Brain microvascular endothelial cell (primary cell): ENCODE measurements around the gene APLF.
"Not testable (repeated sequence)": the region's sequence is repeated elsewhere in the genome, so short reads cannot be mapped to it uniquely, and the experiment has no call there.

Experiments
- DNase-seq: peaks from one replicate; pipeline ENCODE4 v3.0.0-alpha.2; 2020
- H3K27ac ChIP-seq: fragments of 250-450 bp; sonication (Bioruptor Pico); 2 replicates; pipeline ENCODE4 v1.5.1; 2020; ENCODE audit warnings: mild to moderate bottlenecking, moderate library complexity
- H3K27me3 ChIP-seq: fragments of 250-450 bp; sonication (Bioruptor Pico); replicated peaks from 2 replicates; pipeline ENCODE4 v1.5.1; 2020; ENCODE audit warnings: mild to moderate bottlenecking
- H3K36me3 ChIP-seq: fragments of 250-450 bp; sonication (Bioruptor Pico); replicated peaks from 2 replicates; pipeline ENCODE4 v1.5.1; 2020; ENCODE audit warnings: mild to moderate bottlenecking
- H3K4me3 ChIP-seq: 2 replicates; pipeline ENCODE4 v1.5.1; 2011; ENCODE audit warnings: low read depth, mild to moderate bottlenecking, control low read depth, low read length, moderate library complexity
- in situ Hi-C: cut with HindIII; loops from 2 replicates; pipeline ENCODE4 v1.10.0; 2017; ENCODE audit warnings: low sequenced_read_pairs, low pct_ligation_motif_present
- TF ChIP-seq, protein P1 (sequence below): IDR thresholded peaks from 2 replicates; pipeline ENCODE4 v1.5.1; 2011; ENCODE audit warnings: low read depth, mild to moderate bottlenecking, moderate library complexity, low read length, control low read depth, inconsistent platforms; ENCODE audit errors: missing control alignments

Gene APLF

DNA sequence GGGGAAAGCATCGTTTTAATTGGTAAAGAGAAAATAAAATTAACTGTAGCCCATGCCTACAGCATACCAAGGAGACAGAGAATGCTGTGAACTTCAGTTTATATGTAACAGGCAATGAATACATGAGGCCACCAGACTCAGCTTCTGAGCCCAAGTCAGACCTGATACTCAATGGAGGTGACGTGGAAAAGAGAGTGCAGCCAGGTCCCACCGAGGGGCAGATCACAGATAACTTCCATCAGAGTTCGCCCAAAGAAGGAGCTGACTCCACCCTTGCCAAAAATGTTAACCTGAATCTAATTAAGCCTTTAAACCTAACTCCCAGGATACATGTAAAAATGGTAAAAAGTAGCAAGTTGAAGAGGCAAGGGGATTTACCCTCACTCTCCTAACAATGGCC is 123.8 kb downstream of the APLF start:
- Histone ChIP-seq H3K27ac (no peak overlapping the region), H3K27me3 (no peaks in the 10 kb centered on the region), H3K4me3 (no peak overlapping the region), H3K36me3 (no peaks in the 10 kb centered on the region)
- TF ChIP-seq, protein P1, sequence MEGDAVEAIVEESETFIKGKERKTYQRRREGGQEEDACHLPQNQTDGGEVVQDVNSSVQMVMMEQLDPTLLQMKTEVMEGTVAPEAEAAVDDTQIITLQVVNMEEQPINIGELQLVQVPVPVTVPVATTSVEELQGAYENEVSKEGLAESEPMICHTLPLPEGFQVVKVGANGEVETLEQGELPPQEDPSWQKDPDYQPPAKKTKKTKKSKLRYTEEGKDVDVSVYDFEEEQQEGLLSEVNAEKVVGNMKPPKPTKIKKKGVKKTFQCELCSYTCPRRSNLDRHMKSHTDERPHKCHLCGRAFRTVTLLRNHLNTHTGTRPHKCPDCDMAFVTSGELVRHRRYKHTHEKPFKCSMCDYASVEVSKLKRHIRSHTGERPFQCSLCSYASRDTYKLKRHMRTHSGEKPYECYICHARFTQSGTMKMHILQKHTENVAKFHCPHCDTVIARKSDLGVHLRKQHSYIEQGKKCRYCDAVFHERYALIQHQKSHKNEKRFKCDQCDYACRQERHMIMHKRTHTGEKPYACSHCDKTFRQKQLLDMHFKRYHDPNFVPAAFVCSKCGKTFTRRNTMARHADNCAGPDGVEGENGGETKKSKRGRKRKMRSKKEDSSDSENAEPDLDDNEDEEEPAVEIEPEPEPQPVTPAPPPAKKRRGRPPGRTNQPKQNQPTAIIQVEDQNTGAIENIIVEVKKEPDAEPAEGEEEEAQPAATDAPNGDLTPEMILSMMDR, result no peak
- in situ Hi-C loops, result no loop called here
- DNase-seq, result no peak

DNA sequence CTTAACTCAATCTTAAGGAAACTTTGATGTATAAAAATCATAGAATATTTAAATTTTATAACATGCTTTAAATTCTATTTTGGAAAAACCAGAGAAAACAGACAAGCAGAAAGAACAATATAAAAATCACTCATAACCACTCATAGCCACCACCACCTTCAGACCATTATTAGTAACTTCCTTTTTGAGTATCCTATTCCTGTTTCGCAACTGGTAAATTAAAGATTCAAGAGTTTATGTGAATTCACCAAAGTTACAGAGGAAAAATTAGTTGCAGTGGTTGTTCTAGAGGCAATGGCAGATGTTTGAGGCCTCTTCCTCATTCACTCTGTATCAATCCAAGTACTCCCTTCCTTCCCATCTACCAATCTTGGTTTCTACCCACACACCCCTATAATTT is 126.7 kb downstream of the APLF start:
- no peak for DNase-seq

DNA sequence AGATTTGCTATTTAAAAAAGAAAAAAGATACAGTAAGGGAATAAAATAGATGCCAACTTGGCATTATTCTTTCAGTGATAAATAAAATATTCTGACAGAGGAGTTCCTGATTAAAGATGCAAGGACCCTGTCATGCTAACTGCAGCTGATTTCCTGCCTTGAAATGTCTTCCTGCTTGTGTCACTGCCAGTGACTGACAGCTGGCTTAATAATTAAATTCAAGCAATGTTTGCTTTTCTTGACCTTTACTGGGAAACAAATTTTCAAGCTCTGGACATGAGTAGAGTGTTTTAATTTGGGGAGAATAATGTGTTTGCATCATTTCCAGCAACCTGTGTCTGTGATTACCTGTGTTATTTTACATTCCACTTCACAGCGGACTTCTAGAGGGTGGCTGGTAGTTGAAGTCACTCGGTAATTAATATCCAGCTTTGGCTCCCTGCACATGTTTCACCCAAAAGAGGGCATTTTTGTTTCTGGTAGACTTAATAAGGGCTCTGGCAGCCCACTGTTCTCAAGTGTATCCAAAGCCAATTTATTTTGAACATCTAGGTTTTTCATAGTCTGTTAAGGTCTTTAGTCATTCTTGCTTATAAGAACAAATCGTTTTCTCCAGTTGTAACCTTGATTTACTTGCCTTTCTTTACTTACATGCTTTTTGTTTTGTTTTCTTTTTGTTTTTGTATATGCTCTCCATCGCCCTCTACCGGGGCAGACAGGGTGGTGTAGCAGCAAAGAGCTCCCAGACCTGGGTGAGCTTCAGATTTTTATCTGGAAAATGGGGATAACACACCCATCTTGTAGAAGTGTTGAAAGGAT is 127.5 kb downstream of the APLF start:
- Histone ChIP-seq H3K27ac (no peak overlapping the region), H3K4me3 (no peak overlapping the region), H3K36me3 (no peaks in the 10 kb centered on the region), H3K27me3 (no peaks in the 10 kb centered on the region)
- in situ Hi-C loops, result no loop called here
- TF ChIP-seq, protein P1, result peak; percentile 94
- DNase-seq, result peak; percentile 49

More for the DNA sequence above, 126.7 kb downstream of the APLF start:
- TF ChIP-seq, protein P1, result no peak
- H3K27ac ChIP-seq, result no peak overlapping the region
- no peaks in the 10 kb centered on the region for H3K27me3 ChIP-seq
- in situ Hi-C loops, result no loop called here
- no peaks in the 10 kb centered on the region for H3K36me3 ChIP-seq
- no peak overlapping the region for H3K4me3 ChIP-seq

DNA sequence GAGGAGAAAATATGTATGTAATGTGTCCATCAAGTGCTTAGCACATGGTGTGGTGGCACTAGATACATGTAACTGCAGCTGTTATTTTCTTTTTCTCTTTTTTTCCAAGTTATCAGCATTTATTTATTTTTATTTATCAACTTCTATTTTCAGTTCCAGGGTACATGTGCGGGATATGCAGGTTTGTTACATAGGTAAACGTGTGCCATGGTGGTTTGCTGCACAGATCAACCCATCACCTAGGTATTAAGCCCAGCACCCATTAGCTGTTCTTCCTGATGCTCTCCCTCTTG is 128.1 kb downstream of the APLF start:
- H3K27ac ChIP-seq, H3K4me3 ChIP-seq, H3K27me3 ChIP-seq, DNase-seq, H3K36me3 ChIP-seq, in situ Hi-C loops: not testable (repeated sequence)

DNA sequence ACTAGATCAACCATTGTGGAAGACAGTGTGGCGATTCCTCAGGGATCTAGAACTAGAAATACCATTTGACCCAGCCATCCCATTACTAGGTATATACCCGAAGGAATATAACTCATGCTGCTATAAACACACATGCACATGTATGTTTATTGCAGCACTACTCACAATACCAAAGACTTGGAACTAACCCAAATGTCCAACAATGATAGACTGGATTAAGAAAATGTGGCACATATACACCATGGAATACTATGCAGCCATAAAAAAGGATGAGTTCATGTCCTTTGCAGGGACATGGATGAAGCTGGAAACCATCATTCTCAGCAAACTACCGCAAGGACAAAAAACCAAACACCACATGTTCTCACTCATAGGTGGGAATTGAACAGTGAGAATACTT is 133.1 kb downstream of the APLF start:
- DNase-seq, H3K27me3 ChIP-seq, H3K27ac ChIP-seq, H3K36me3 ChIP-seq, H3K4me3 ChIP-seq, in situ Hi-C loops: not testable (repeated sequence)

DNA sequence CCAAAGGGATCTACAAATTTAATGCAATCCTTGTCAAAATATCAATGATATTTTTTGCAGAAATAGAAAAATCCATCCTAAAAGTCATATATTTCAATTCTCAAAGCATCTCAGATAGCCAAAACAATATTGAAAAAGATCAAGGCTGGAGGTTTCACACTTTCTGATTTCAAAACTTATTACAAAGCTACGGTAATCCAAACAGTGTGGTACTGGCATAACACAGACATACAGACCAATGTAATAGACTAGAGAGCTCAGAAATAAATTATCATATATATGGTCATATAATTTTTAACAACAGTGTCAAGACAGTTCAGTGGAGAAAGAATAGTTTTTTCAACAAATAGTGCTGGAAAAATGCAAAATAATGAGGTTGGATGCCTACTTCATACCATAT is 135.7 kb downstream of the APLF start:
- Histone ChIP-seq H3K4me3 (no peak overlapping the region), H3K27ac (no peak overlapping the region), H3K36me3 (no peaks in the 10 kb centered on the region), H3K27me3 (no peaks in the 10 kb centered on the region)
- TF ChIP-seq, protein P1, result no peak
- DNase-seq, result no peak
- in situ Hi-C loops, result no loop called here

DNA sequence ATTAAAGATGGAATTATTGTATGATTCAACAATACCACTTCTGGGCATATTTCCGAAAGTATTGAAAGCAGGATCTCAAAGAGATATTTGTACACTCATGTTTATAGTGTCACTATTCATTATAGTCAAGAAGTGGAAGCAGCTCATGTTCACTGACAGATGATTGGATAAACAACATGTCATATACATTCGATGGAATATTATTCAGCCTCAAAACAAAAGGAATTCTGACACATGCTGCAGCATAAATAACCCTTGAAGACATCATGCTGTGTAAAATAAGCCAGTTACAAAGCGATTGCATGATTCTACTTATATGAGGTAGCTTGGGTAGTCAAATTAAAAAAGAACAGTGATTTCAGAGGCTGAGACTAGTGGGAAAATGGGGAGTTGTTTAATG is 136.7 kb downstream of the APLF start:
- Histone ChIP-seq H3K4me3 (no peak overlapping the region), H3K36me3 (no peaks in the 10 kb centered on the region), H3K27me3 (no peaks in the 10 kb centered on the region), H3K27ac (no peak overlapping the region)
- TF ChIP-seq, protein P1, result no peak
- no peak for DNase-seq
- in situ Hi-C loops, result no loop called here
